MCF 10A (cell line): ENCODE data around the gene COL10A1. TPM values are rescaled to one million over a fixed set of nuclear protein-coding genes. Genes with fewer than 3 reads are reported as not detected.

ENCODE experiments used
- total RNA-seq: library from RNA; stranded (reverse); gene quantifications from 2 replicates; pipeline ENCODE4 v1.2.3, GENCODE V29; 2022

COL10A1 gene
- total RNA-seq, 1 experiment from 2014 or later: not detected

Other genes starting within 250 kb of the COL10A1 start
- 0.82 and 0.98 TPM in 2 replicates for gene FRK, start 65.2 kb downstream of the COL10A1 start, total RNA-seq
- 16.5 and 27.6 TPM in 2 replicates for gene NT5DC1, start 25.3 kb downstream of the COL10A1 start, total RNA-seq
- gene TSPYL4, start 127.9 kb upstream of the COL10A1 start, total RNA-seq: 9.1 and 9.8 TPM in 2 replicates
- 67.4 and 85.0 TPM in 2 replicates for gene TSPYL1, start 153.8 kb upstream of the COL10A1 start, total RNA-seq
- 66.0 and 86.5 TPM in 2 replicates for gene DSE, start 244.8 kb upstream of the COL10A1 start, total RNA-seq